GM19397 (cell line): ENCODE results near the gene CCDC170.

Experiments
- ATAC-seq: cut with Tn5 transposase; IDR thresholded peaks from one replicate; pipeline ENCODE4 v1.9.1; 2021; ENCODE audit warnings: mild to moderate bottlenecking, moderate library complexity; ENCODE audit not compliant: unreplicated experiment

Gene CCDC170

GRCh38 chr6:151616091-151616513 lies 122.3 kb downstream of the CCDC170 start:
- no peak for ATAC-seq

GRCh38 chr6:151616600-151616999 lies 122.8 kb downstream of the CCDC170 start:
- no peak for ATAC-seq

- ATAC-seq = no peak
Observed at GRCh38 chr6:151617539-151617938, 123.7 kb downstream of the CCDC170 start.

GRCh38 chr6:151618717-151619116 lies 124.9 kb downstream of the CCDC170 start:
- no peak for ATAC-seq

GRCh38 chr6:151620179-151620578 lies 126.4 kb downstream of the CCDC170 start:
- no peak for ATAC-seq

- no peak for ATAC-seq
Observed at GRCh38 chr6:151624071-151624470, 130.3 kb downstream of the CCDC170 start.

GRCh38 chr6:151624481-151624880 lies 130.7 kb downstream of the CCDC170 start:
- no peak for ATAC-seq

GRCh38 chr6:151624900-151625536 lies 131.2 kb downstream of the CCDC170 start:
- no peak for ATAC-seq

- ATAC-seq = no peak
Observed at GRCh38 chr6:151627689-151628444, 134.1 kb downstream of the CCDC170 start.

- no peak for ATAC-seq
Observed at GRCh38 chr6:151629791-151630190, 136.0 kb downstream of the CCDC170 start.

GRCh38 chr6:151630387-151630786 lies 136.6 kb downstream of the CCDC170 start:
- ATAC-seq = no peak

GRCh38 chr6:151630991-151631655 lies 137.3 kb downstream of the CCDC170 start:
- no peak for ATAC-seq

- ATAC-seq = no peak
Observed at GRCh38 chr6:151632415-151632987, 138.7 kb downstream of the CCDC170 start.

GRCh38 chr6:151633526-151634335 lies 139.9 kb downstream of the CCDC170 start:
- ATAC-seq = no peak

GRCh38 chr6:151634336-151634720 lies 140.5 kb downstream of the CCDC170 start:
- no peak for ATAC-seq

- no peak for ATAC-seq
Observed at GRCh38 chr6:151635741-151636140, 141.9 kb downstream of the CCDC170 start.

GRCh38 chr6:151637814-151638213 lies 144.0 kb downstream of the CCDC170 start:
- no peak for ATAC-seq

- ATAC-seq = no peak
Observed at GRCh38 chr6:151639750-151640149, 145.9 kb downstream of the CCDC170 start.

GRCh38 chr6:151641028-151641427 lies 147.2 kb downstream of the CCDC170 start:
- ATAC-seq = no peak

GRCh38 chr6:151647976-151648639 lies 154.3 kb downstream of the CCDC170 start:
- no peak for ATAC-seq
